HCT116 (cell line): ENCODE measurements around the gene UBALD2. TPM values are rescaled to one million over a fixed set of nuclear protein-coding genes. Genes with fewer than 3 reads are reported as not detected.

Source experiments
- ATAC-seq: fragments of 200-7000 bp; cut with Tn5 transposase; 2 replicates; pipeline ENCODE4 v1.9.1; 2020; ENCODE audit warnings: mild to moderate bottlenecking, moderate library complexity
- BruUV-seq: library from RNA; stranded (reverse); fragments of 400-500 nt; replicated peaks from 2 replicates; lab custom pipeline; 2021; lab: Mats Ljungman, UMichigan
- CTCF ChIA-PET: fragments of 300-600 bp; sonication (Branson Sonifier 250); formaldehyde crosslinking; loops from one replicate; lab custom pipeline; 2021; ENCODE audit warnings: antibody characterized with exemption; lab: Charles Lee
- POLR2A ChIA-PET: fragments of 300-600, 350-600 bp; sonication (Branson Sonifier 250); formaldehyde crosslinking; loops from one replicate; lab custom pipeline; 2021; ENCODE audit warnings: antibody characterized with exemption; lab: Charles Lee
- RAD21 ChIA-PET, 2 experiments: fragments of 300-600 bp; sonication (Branson Sonifier 250); formaldehyde crosslinking; loops; one replicate each; lab custom pipeline; 2023; ENCODE audit warnings: low total read pairs in 2 of 2; ENCODE audit not compliant: uncharacterized antibody in 2 of 2, unreplicated experiment in 2 of 2, low non-redundant PET in 1 of 2; lab: Charles Lee
- DNase-seq: peaks from one replicate; pipeline ENCODE4 v3.0.0-alpha.2; 2010; ENCODE audit warnings: low read depth, low spot score
- H2AFZ ChIP-seq: fragments of 200-600 bp; shearing (Covaris generic), sonication (generic); 2 replicates; pipeline ENCODE4 v1.6.1; 2017; ENCODE audit warnings: low read depth, mixed run types, mixed read lengths, antibody characterized with exemption, low read length; ENCODE audit not compliant: poor library complexity, severe bottlenecking
- H3K27ac ChIP-seq: 2 replicates; pipeline ENCODE4 v1.5.1; 2012; ENCODE audit warnings: low read depth, low read length
- H3K27me3 ChIP-seq: fragments of 200-600 bp; sonication (generic); 2 replicates; pipeline ENCODE4 v1.6.1; 2016; ENCODE audit warnings: mixed run types, low read length, mixed read lengths; ENCODE audit not compliant: insufficient read depth
- H3K36me3 ChIP-seq, 2 experiments: fragments of 200-500 bp in 1 of 2; fragments of 200-600 bp in 1 of 2; sonication (Bioruptor generic) in 1 of 2; sonication (generic) in 1 of 2; 2 replicates each; pipeline versions ENCODE4 v1.5.1 to v1.6.1; 2014 to 2016; ENCODE audit warnings: low read length in 2 of 2, inconsistent platforms in 1 of 2, mixed read lengths in 1 of 2, mixed run types in 1 of 2; ENCODE audit not compliant: insufficient read depth in 2 of 2, control insufficient read depth in 1 of 2
- H3K4me1 ChIP-seq, 2 experiments: fragments of 200-600 bp in 1 of 2; sonication (generic) in 1 of 2; 2 replicates each; pipeline versions ENCODE4 v1.5.1 to v1.6.1; 2012 to 2017; ENCODE audit warnings: low read length in 2 of 2, inconsistent platforms in 1 of 2, mild to moderate bottlenecking in 1 of 2, mixed read lengths in 1 of 2, mixed run types in 1 of 2, moderate library complexity in 1 of 2; ENCODE audit not compliant: insufficient read depth in 2 of 2, control insufficient read depth in 1 of 2
- H3K4me2 ChIP-seq: fragments of 200-600 bp; sonication (generic); 2 replicates; pipeline ENCODE4 v1.6.1; 2017; ENCODE audit warnings: mixed run types, low read length, mixed read lengths
- H3K4me3 ChIP-seq, 2 experiments: fragments of 200-600 bp in 1 of 2; sonication (generic) in 1 of 2; replicated peaks in 1 of 2; 2 replicates each; pipeline ENCODE4 v1.5.1; 2011 to 2016; ENCODE audit warnings: low read length in 2 of 2, control low read depth in 1 of 2, low read depth in 1 of 2, mild to moderate bottlenecking in 1 of 2, mixed read lengths in 1 of 2, mixed run types in 1 of 2
- H3K79me2 ChIP-seq: fragments of 200-600 bp; sonication (generic); 2 replicates; pipeline ENCODE4 v1.6.1; 2017; ENCODE audit warnings: mild to moderate bottlenecking, mixed run types, low read length, moderate library complexity, mixed read lengths; ENCODE audit not compliant: insufficient read depth
- H3K9ac ChIP-seq: fragments of 200-600 bp; sonication (generic); 2 replicates; pipeline ENCODE4 v1.6.1; 2016; ENCODE audit warnings: low read length, mixed read lengths
- H3K9me2 ChIP-seq: fragments of 200-600 bp; sonication (generic), shearing (Covaris generic); 2 replicates; pipeline ENCODE4 v1.6.1; 2017; ENCODE audit warnings: mixed run types, mild to moderate bottlenecking, moderate library complexity; ENCODE audit not compliant: insufficient read depth
- H3K9me3 ChIP-seq, 2 experiments: fragments of 200-500 bp in 1 of 2; fragments of 200-600 bp in 1 of 2; sonication (Bioruptor generic) in 1 of 2; sonication (generic) in 1 of 2; 2 replicates each; pipeline ENCODE4 v1.6.1; 2014 to 2017; ENCODE audit warnings: low read length in 2 of 2, mixed read lengths in 2 of 2, inconsistent platforms in 1 of 2, low read depth in 1 of 2, mild to moderate bottlenecking in 1 of 2, mixed run types in 1 of 2, moderate library complexity in 1 of 2; ENCODE audit not compliant: control insufficient read depth in 1 of 2, insufficient read depth in 1 of 2
- H4K20me1 ChIP-seq: fragments of 200-600 bp; sonication (generic), shearing (Covaris generic); 2 replicates; pipeline ENCODE4 v1.6.1; 2017; ENCODE audit warnings: mixed run types, mild to moderate bottlenecking, moderate library complexity; ENCODE audit not compliant: insufficient read depth
- ATF3 ChIP-seq: IDR thresholded peaks from 2 replicates; pipeline ENCODE4 v1.6.1; 2012
- CBX3 ChIP-seq: IDR thresholded peaks from 2 replicates; pipeline ENCODE4 v1.6.1; 2012; ENCODE audit warnings: low read depth
- CEBPB ChIP-seq: IDR thresholded peaks from 2 replicates; pipeline ENCODE4 v1.6.1; 2012; ENCODE audit warnings: low read depth
- ELF1 ChIP-seq: IDR thresholded peaks from 2 replicates; pipeline ENCODE4 v1.6.1; 2012; ENCODE audit warnings: low read depth, borderline replicate concordance
- EZH2phosphoT487 ChIP-seq: fragments of 200-600 bp; IDR thresholded peaks from 2 replicates; pipeline ENCODE4 v1.6.1; 2018; ENCODE audit warnings: antibody characterized with exemption, borderline replicate concordance
- JUND ChIP-seq: IDR thresholded peaks from 2 replicates; pipeline ENCODE4 v1.6.1; 2012
- POLR2AphosphoS5 ChIP-seq: IDR thresholded peaks from 2 replicates; pipeline ENCODE4 v1.6.1; 2011; ENCODE audit warnings: mild to moderate bottlenecking, low read depth, low read length, moderate library complexity
- SP1 ChIP-seq: IDR thresholded peaks from 2 replicates; pipeline ENCODE4 v1.6.1; 2012; ENCODE audit warnings: low read depth
- TCF7L2 ChIP-seq: IDR thresholded peaks from 2 replicates; pipeline ENCODE4 v1.7.0; 2011; ENCODE audit warnings: borderline replicate concordance, inconsistent platforms; ENCODE audit not compliant: insufficient read depth, insufficient read length; ENCODE audit errors: extremely low read depth
- YY1 ChIP-seq: IDR thresholded peaks from 2 replicates; pipeline ENCODE4 v1.6.1; 2011; ENCODE audit warnings: low read length, low read depth, moderate library complexity, mild to moderate bottlenecking; ENCODE audit not compliant: insufficient replicate concordance; ENCODE audit errors: extremely low read depth
- ZFX ChIP-seq: fragments of 450-650 bp; IDR thresholded peaks from 2 replicates; pipeline ENCODE4 v1.6.1; 2017
- intact Hi-C: fragments of 100-400 bp; cut with micrococcal nuclease; formaldehyde crosslinking; loops from 2 replicates; pipeline ENCODE4 v1.10.0; 2022
- total RNA-seq: library from RNA; stranded (reverse); gene quantifications from one replicate; pipeline ENCODE4 v1.2.1, GENCODE V29; 2021; ENCODE audit not compliant: unreplicated experiment
- TF ChIP-seq, protein P1 (sequence below): IDR thresholded peaks from 2 replicates; pipeline ENCODE4 v1.6.1; 2012
- TF ChIP-seq, protein P2 (sequence below): IDR thresholded peaks from 2 replicates; pipeline ENCODE4 v1.6.1; 2012; ENCODE audit warnings: low read depth

UBALD2 gene
- total RNA-seq, 1 experiment from 2014 or later: 94.3 TPM

DNA sequence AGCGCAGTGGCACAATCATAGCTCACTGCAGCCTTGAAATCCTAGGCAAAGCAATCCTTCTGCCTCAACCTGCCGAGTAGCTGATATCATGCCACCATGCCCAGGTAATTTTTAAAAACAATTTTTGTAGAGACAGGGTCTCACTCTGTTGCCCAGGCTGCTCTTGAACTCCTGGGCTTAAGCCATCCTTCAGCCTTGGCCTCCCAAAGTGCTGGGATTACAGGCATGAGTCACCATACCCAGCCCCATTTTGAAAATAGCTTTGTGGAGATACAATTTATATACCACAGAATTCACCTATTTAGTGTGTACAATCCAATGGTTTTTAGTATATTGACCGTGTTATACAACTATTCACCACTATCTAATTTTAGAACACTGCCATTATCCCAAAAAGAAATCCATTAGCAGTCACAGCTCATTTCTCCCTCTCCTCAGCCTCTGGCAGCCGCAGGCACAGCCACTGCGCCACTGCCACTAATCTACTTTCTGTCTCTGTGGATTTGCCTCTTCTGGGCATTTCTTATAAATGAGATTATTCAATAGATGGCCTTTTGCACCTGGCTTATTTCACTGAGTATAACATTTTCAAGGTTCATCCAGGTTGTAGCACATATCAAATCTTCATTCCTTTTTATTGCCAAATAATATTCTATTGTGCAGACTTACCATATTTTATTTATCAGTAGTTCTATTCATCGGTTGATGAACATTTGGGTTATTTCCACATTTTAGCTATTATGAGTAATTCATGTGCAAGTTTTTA, 31.4 kb upstream of the UBALD2 start:
- RAD21 ChIA-PET: no interaction called here
- ATAC-seq (no peak), DNase-seq (no peak)
- no peaks in the 10 kb centered on the region for H3K79me2 ChIP-seq
- H3K9me2 ChIP-seq: no peaks in the 10 kb centered on the region
- POLR2A ChIA-PET: no interaction called here
- no peak overlapping the region for H3K27ac ChIP-seq
- H2AFZ ChIP-seq: peak overlapping the region; percentile 7
- no peak overlapping the region for H3K9ac ChIP-seq
- H3K27me3 ChIP-seq: peaks cover 11% of the 10 kb centered on the region; the same call in 1 of the 2 replicates
- peaks cover 0 to 15% of the 10 kb centered on the region in 2 experiments; a peak in 1 of 4 replicates for H3K4me1 ChIP-seq
- H3K4me2 ChIP-seq: no peak overlapping the region
- no peaks in the 10 kb centered on the region for H3K36me3 ChIP-seq
- H4K20me1 ChIP-seq: no peaks in the 10 kb centered on the region
- no peak for TF ChIP-seq ATF3
- TF ChIP-seq TCF7L2: no peak
- TF ChIP-seq JUND: no peak
- TF ChIP-seq POLR2AphosphoS5: no peak
- no peak for TF ChIP-seq SP1
- no peak for TF ChIP-seq EZH2phosphoT487
- TF ChIP-seq CBX3: no peak
- no peak for TF ChIP-seq ELF1
- no peak for TF ChIP-seq CEBPB
- no peak for TF ChIP-seq ZFX
- no peak for TF ChIP-seq YY1
- TF ChIP-seq, protein P1, sequence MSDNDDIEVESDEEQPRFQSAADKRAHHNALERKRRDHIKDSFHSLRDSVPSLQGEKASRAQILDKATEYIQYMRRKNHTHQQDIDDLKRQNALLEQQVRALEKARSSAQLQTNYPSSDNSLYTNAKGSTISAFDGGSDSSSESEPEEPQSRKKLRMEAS: no peak
- TF ChIP-seq, protein P2, sequence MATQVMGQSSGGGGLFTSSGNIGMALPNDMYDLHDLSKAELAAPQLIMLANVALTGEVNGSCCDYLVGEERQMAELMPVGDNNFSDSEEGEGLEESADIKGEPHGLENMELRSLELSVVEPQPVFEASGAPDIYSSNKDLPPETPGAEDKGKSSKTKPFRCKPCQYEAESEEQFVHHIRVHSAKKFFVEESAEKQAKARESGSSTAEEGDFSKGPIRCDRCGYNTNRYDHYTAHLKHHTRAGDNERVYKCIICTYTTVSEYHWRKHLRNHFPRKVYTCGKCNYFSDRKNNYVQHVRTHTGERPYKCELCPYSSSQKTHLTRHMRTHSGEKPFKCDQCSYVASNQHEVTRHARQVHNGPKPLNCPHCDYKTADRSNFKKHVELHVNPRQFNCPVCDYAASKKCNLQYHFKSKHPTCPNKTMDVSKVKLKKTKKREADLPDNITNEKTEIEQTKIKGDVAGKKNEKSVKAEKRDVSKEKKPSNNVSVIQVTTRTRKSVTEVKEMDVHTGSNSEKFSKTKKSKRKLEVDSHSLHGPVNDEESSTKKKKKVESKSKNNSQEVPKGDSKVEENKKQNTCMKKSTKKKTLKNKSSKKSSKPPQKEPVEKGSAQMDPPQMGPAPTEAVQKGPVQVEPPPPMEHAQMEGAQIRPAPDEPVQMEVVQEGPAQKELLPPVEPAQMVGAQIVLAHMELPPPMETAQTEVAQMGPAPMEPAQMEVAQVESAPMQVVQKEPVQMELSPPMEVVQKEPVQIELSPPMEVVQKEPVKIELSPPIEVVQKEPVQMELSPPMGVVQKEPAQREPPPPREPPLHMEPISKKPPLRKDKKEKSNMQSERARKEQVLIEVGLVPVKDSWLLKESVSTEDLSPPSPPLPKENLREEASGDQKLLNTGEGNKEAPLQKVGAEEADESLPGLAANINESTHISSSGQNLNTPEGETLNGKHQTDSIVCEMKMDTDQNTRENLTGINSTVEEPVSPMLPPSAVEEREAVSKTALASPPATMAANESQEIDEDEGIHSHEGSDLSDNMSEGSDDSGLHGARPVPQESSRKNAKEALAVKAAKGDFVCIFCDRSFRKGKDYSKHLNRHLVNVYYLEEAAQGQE: no peak
- no peaks in the 10 kb centered on the region for H3K9me3 ChIP-seq
- CTCF ChIA-PET: interaction anchor here (1.2 kb wide), 1 partner anchor 10 kb away, joined by 3 read pairs; no protein-coding TSS in a partner anchor
- no peak overlapping the region for H3K4me3 ChIP-seq
- intact Hi-C loops: no loop called here
- no TSS peak for BruUV-seq
